K562 (cell line): ENCODE results near the gene NMT1. TPM values are rescaled to one million over a fixed set of nuclear protein-coding genes. Genes with fewer than 3 reads are reported as not detected.
A peak's percentile ranks its signal among the peaks of the same experiment; 100 is the strongest.

Experiments used
- HNRNPL ChIP-seq: fragments of 200-400 bp; formaldehyde crosslinking; IDR thresholded peaks from 2 replicates; pipeline ENCODE4 v1.6.1; 2017; ENCODE audit warnings: low read depth, mild to moderate bottlenecking, low read length
- KDM5B ChIP-seq: fragments of 200-600 bp; sonication (generic); IDR thresholded peaks from 2 replicates; pipeline ENCODE4 v1.6.1; 2012; ENCODE audit warnings: low read depth, mild to moderate bottlenecking, moderate library complexity, low read length, control low read depth, inconsistent platforms; ENCODE audit not compliant: insufficient replicate concordance
- PHF8 ChIP-seq: fragments of 200-600 bp; sonication (generic); IDR thresholded peaks from 2 replicates; pipeline ENCODE4 v1.6.1; 2012; ENCODE audit warnings: mixed run types, mild to moderate bottlenecking, inconsistent platforms, low read length, moderate library complexity, borderline replicate concordance
- ZBTB11 ChIP-seq, 3 experiments: fragments of 200-800 bp in 1 of 3; fragments of 250-450 bp in 1 of 3; fragments of 450-650 bp in 1 of 3; sonication (Bioruptor Pico) in 1 of 3; sonication (Bioruptor generic) in 1 of 3; formaldehyde crosslinking in 1 of 3; IDR thresholded peaks; 2 replicates each; pipeline versions ENCODE4 v1.6.1 to v1.8.0; 2016 to 2022; ENCODE audit warnings: mild to moderate bottlenecking in 2 of 3, missing genetic modification characterization in 2 of 3, missing compliant biosample characterization in 1 of 3, moderate library complexity in 1 of 3
- ZBTB40 ChIP-seq, 2 experiments: fragments of 450-650 bp in 1 of 2; sonication (generic) in 1 of 2; formaldehyde crosslinking in 1 of 2; IDR thresholded peaks; 2 replicates each; pipeline versions ENCODE4 v1.7.1 to v1.9.0; 2016 to 2022; ENCODE audit warnings: inconsistent platforms in 1 of 2, mild to moderate bottlenecking in 1 of 2, missing genetic modification reagents in 1 of 2
- ZFPM2 ChIP-seq: fragments of 250-450 bp; sonication (Bioruptor Pico); IDR thresholded peaks from 2 replicates; pipeline ENCODE4 v1.5.1; 2022; ENCODE audit warnings: mild to moderate bottlenecking
- polyA plus RNA-seq, 8 experiments: library from polyadenylated mRNA; depleted of rRNA in 4 of 8; stranded (reverse) in 5 of 8; unstranded in 3 of 8; fragments of >200 nt; fragmentation: Nextera tagmentation in 2 of 8; fragmentation: Illumina TruSeq in 1 of 8; extraction: Ambion mirVana in 2 of 8; extraction: Trizol in 1 of 8; gene quantifications; 2 replicates each; pipeline versions ENCODE4 v1.2.1 to v1.2.3, GENCODE V29; 2011 to 2014; ENCODE audit warnings: inconsistent platforms in 1 of 8, missing spikeins in 1 of 8
- total RNA-seq, 7 experiments: library from RNA; depleted of rRNA in 6 of 7; stranded (reverse); fragments of >200 nt in 6 of 7; fragmentation: Illumina TruSeq in 2 of 7; extraction: Trizol in 2 of 7; gene quantifications; 2 replicates each; pipeline versions ENCODE4 v1.2.1 to v1.2.3, GENCODE V29; 2011 to 2021; ENCODE audit warnings: low replicate concordance in 1 of 7
- TF ChIP-seq, protein P1 (sequence below): fragments of 250-450 bp; sonication (Bioruptor Pico); IDR thresholded peaks from 2 replicates; pipeline ENCODE4 v1.8.0; 2021; ENCODE audit warnings: borderline replicate concordance, mild to moderate bottlenecking, moderate library complexity; ENCODE audit not compliant: poor library complexity, severe bottlenecking

Gene NMT1
- total and polyA plus RNA-seq, 9 of the 15 experiments (the other 6 are each of a cell fraction or from before 2014, with no cell fraction given): 86.7 to 569 (median 213) TPM

DNA sequence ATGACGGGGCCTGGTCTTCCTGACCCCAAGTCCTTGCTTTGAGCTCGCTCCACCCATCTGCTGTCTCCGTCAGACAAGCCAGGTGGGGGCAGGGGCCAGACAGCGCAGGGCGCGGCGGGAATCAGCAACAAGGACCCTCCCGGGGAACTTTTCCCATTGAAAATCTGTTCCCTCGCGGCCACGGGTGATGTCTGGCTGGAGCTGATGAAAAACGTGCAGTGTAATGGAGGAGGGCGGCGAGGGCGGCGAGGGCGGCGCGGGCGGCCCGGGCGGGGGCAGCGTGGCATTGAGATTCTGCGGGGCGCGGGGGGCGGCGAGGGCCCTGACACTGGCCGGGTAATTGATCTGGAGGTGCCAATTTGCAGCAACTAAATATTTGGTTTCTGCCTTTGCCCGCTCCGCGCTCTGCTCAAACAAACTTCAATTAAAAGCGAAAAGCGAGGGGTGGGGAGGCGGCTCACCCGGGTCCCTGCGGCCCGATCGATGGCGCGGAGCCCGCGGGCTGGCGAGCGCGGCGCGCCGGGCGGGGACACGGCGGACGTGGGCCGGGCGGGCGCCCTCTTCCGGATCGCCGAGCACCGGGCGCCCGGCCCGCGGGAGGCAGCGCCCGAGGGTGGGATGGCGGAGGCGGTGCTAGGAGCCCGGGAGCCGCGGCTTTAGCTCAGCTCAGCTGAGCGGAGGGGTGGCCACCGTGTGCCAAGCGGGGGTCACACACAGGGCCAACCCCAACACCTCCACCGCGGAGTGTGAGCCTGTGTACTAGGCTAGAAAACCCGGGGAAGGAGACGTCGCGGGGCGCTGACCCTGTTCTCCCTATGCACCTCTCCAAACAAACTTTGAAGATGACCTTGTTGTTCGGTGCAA, 42.0 kb upstream of the NMT1 start (continued):
- TF ChIP-seq ZBTB11 (CRISPR knock-in tag; IDR thresholded peaks at IDR 0.05): 0 out of 6 replicates have a peak, but pooled peaks of 1 of the 3 experiments have one; percentile 26
- peak; percentile 48; the same call in 1 of the 2 replicates for TF ChIP-seq HNRNPL
- TF ChIP-seq KDM5B: peak; percentile 46
- peak; percentile 55; the same call in 1 of the 2 replicates for TF ChIP-seq PHF8
- TF ChIP-seq, protein P1, sequence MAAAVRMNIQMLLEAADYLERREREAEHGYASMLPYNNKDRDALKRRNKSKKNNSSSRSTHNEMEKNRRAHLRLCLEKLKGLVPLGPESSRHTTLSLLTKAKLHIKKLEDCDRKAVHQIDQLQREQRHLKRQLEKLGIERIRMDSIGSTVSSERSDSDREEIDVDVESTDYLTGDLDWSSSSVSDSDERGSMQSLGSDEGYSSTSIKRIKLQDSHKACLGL (CRISPR knock-in tag): no peak
- 0 out of 2 replicates have a peak, but pooled peaks have one; percentile 44 for TF ChIP-seq ZBTB40 (IDR thresholded peaks at IDR 0.05)
- TF ChIP-seq ZBTB40 (CRISPR knock-in tag; IDR thresholded peaks at IDR 0.05): no peak
- no peak for TF ChIP-seq ZFPM2 (CRISPR knock-in tag)
